Activated naive CD8-positive, alpha-beta T cell treated with anti-CD3 and anti-CD28 coated beads for 36 hours (primary cell): ENCODE results near the gene ARMC3. TPM values are rescaled to one million over a fixed set of nuclear protein-coding genes. Genes with fewer than 3 reads are reported as not detected.
"Not testable (repeated sequence)": the region's sequence is repeated elsewhere in the genome, so short reads cannot be mapped to it uniquely, and the experiment has no call there.

Experiments
- DNase-seq: peaks from one replicate; pipeline ENCODE4 v3.0.0; 2021
- H3K27ac Mint-ChIP-seq: one replicate; pipeline ENCODE4 v1.8.0; 2022; ENCODE audit warnings: mild to moderate bottlenecking, moderate library complexity, mixed read lengths
- H3K27me3 Mint-ChIP-seq: one replicate; pipeline ENCODE4 v1.8.0; 2022; ENCODE audit warnings: mild to moderate bottlenecking, mixed read lengths
- H3K36me3 Mint-ChIP-seq: one replicate; pipeline ENCODE4 v1.8.0; 2021; ENCODE audit warnings: mild to moderate bottlenecking, mixed read lengths
- H3K4me1 Mint-ChIP-seq: one replicate; pipeline ENCODE4 v1.8.0; 2021; ENCODE audit warnings: mixed read lengths
- H3K4me3 Mint-ChIP-seq: one replicate; pipeline ENCODE4 v1.8.0; 2022; ENCODE audit warnings: mild to moderate bottlenecking, moderate library complexity, mixed read lengths
- H3K9me3 Mint-ChIP-seq: one replicate; pipeline ENCODE4 v1.8.0; 2022; ENCODE audit warnings: mixed read lengths
- total RNA-seq, 2 experiments: library from RNA; stranded (reverse); gene quantifications; one replicate each; pipeline ENCODE4 v1.2.3, GENCODE V29; 2021

The ARMC3 gene
- total RNA-seq, 2 experiments from 2014 or later: 0.39 TPM; not detected in 1

GRCh38 chr10:23064813-23065114 lies 136.9 kb downstream of the ARMC3 start:
- not testable (repeated sequence) for H3K27ac Mint-ChIP-seq, H3K27me3 Mint-ChIP-seq, DNase-seq, H3K4me1 Mint-ChIP-seq, H3K9me3 Mint-ChIP-seq, H3K36me3 Mint-ChIP-seq, H3K4me3 Mint-ChIP-seq

GRCh38 chr10:23065181-23065948 lies 137.5 kb downstream of the ARMC3 start:
- Mint-ChIP-seq H3K4me1 (peaks cover 3% of the 10 kb centered on the region), H3K4me3 (no peak overlapping the region), H3K36me3 (no peaks in the 10 kb centered on the region), H3K27me3 (peaks cover 8% of the 10 kb centered on the region), H3K9me3 (no peaks in the 10 kb centered on the region), H3K27ac (no peak overlapping the region)
- no peak for DNase-seq

GRCh38 chr10:23067337-23067736 lies 139.5 kb downstream of the ARMC3 start:
- DNase-seq: no peak
- Mint-ChIP-seq H3K27me3 (peaks cover 8% of the 10 kb centered on the region), H3K4me1 (peaks cover 3% of the 10 kb centered on the region), H3K4me3 (no peak overlapping the region), H3K27ac (no peak overlapping the region), H3K9me3 (no peaks in the 10 kb centered on the region), H3K36me3 (no peaks in the 10 kb centered on the region)

GRCh38 chr10:23067939-23068775 lies 140.3 kb downstream of the ARMC3 start:
- Mint-ChIP-seq H3K27me3 (peaks cover 8% of the 10 kb centered on the region), H3K4me3 (no peak overlapping the region), H3K27ac (no peak overlapping the region), H3K4me1 (peaks cover 3% of the 10 kb centered on the region), H3K36me3 (no peaks in the 10 kb centered on the region), H3K9me3 (no peaks in the 10 kb centered on the region)
- peak; percentile 37 for DNase-seq

GRCh38 chr10:23069019-23069815 lies 141.4 kb downstream of the ARMC3 start:
- H3K4me1 Mint-ChIP-seq: peaks cover 3% of the 10 kb centered on the region
- H3K4me3 Mint-ChIP-seq: no peak overlapping the region
- H3K27ac Mint-ChIP-seq: no peak overlapping the region
- no peak for DNase-seq
- no peaks in the 10 kb centered on the region for H3K9me3 Mint-ChIP-seq
- H3K36me3 Mint-ChIP-seq: no peaks in the 10 kb centered on the region
- peaks cover 8% of the 10 kb centered on the region for H3K27me3 Mint-ChIP-seq

GRCh38 chr10:23070092-23070912 lies 142.4 kb downstream of the ARMC3 start:
- not testable (repeated sequence) for H3K27me3 Mint-ChIP-seq, H3K4me3 Mint-ChIP-seq, H3K27ac Mint-ChIP-seq, H3K9me3 Mint-ChIP-seq, H3K36me3 Mint-ChIP-seq, DNase-seq, H3K4me1 Mint-ChIP-seq

- Mint-ChIP-seq H3K27me3 (peaks cover 8% of the 10 kb centered on the region), H3K36me3 (no peaks in the 10 kb centered on the region), H3K9me3 (no peaks in the 10 kb centered on the region), H3K27ac (no peak overlapping the region), H3K4me1 (peaks cover 3% of the 10 kb centered on the region), H3K4me3 (no peak overlapping the region)
- DNase-seq: no peak
Observed at GRCh38 chr10:23070913-23071218, 143.0 kb downstream of the ARMC3 start.

- not testable (repeated sequence) for H3K27ac Mint-ChIP-seq, H3K9me3 Mint-ChIP-seq, H3K36me3 Mint-ChIP-seq, H3K4me3 Mint-ChIP-seq, DNase-seq, H3K4me1 Mint-ChIP-seq
- H3K27me3 Mint-ChIP-seq: peaks cover 13% of the 10 kb centered on the region
Observed at GRCh38 chr10:23072593-23072992, 144.7 kb downstream of the ARMC3 start.

- H3K4me1 Mint-ChIP-seq: no peaks in the 10 kb centered on the region
- no peak overlapping the region for H3K27ac Mint-ChIP-seq
- H3K27me3 Mint-ChIP-seq: peaks cover 7% of the 10 kb centered on the region
- H3K4me3 Mint-ChIP-seq: no peak overlapping the region
- H3K36me3 Mint-ChIP-seq: no peaks in the 10 kb centered on the region
- no peaks in the 10 kb centered on the region for H3K9me3 Mint-ChIP-seq
- no peak for DNase-seq
Observed at GRCh38 chr10:23073527-23073926, 145.7 kb downstream of the ARMC3 start.

GRCh38 chr10:23075672-23076071 lies 147.8 kb downstream of the ARMC3 start:
- H3K4me3 Mint-ChIP-seq: no peak overlapping the region
- H3K27ac Mint-ChIP-seq: no peak overlapping the region
- H3K9me3 Mint-ChIP-seq: no peaks in the 10 kb centered on the region
- no peaks in the 10 kb centered on the region for H3K36me3 Mint-ChIP-seq
- no peaks in the 10 kb centered on the region for H3K4me1 Mint-ChIP-seq
- H3K27me3 Mint-ChIP-seq: peaks cover 18% of the 10 kb centered on the region
- DNase-seq: no peak

GRCh38 chr10:23078114-23078513 lies 150.3 kb downstream of the ARMC3 start:
- Mint-ChIP-seq H3K4me3 (no peak overlapping the region), H3K36me3 (no peaks in the 10 kb centered on the region), H3K9me3 (no peaks in the 10 kb centered on the region), H3K27ac (no peak overlapping the region), H3K27me3 (peaks cover 29% of the 10 kb centered on the region), H3K4me1 (no peaks in the 10 kb centered on the region)
- no peak for DNase-seq

- Mint-ChIP-seq H3K36me3 (no peaks in the 10 kb centered on the region), H3K9me3 (no peaks in the 10 kb centered on the region), H3K4me1 (no peaks in the 10 kb centered on the region), H3K27me3 (peaks cover 30% of the 10 kb centered on the region), H3K27ac (no peak overlapping the region), H3K4me3 (no peak overlapping the region)
- DNase-seq: no peak
Observed at GRCh38 chr10:23079700-23080099, 151.8 kb downstream of the ARMC3 start.

- no peak overlapping the region for H3K4me3 Mint-ChIP-seq
Observed at GRCh38 chr10:23080262-23080661, 152.4 kb downstream of the ARMC3 start.

GRCh38 chr10:23081221-23081750 lies 153.4 kb downstream of the ARMC3 start:
- no peak for DNase-seq
- H3K4me1 Mint-ChIP-seq: no peaks in the 10 kb centered on the region
- H3K9me3 Mint-ChIP-seq: no peaks in the 10 kb centered on the region
- H3K27me3 Mint-ChIP-seq: peaks cover 35% of the 10 kb centered on the region
- no peak overlapping the region for H3K4me3 Mint-ChIP-seq
- H3K36me3 Mint-ChIP-seq: no peaks in the 10 kb centered on the region
- H3K27ac Mint-ChIP-seq: no peak overlapping the region

More at GRCh38 chr10:23080262-23080661, 152.4 kb downstream of the ARMC3 start:
- DNase-seq: no peak
- Mint-ChIP-seq H3K27ac (no peak overlapping the region), H3K9me3 (no peaks in the 10 kb centered on the region), H3K27me3 (peaks cover 33% of the 10 kb centered on the region), H3K36me3 (no peaks in the 10 kb centered on the region), H3K4me1 (no peaks in the 10 kb centered on the region)
